ENCODE data around the gene NUP133.

DNA sequence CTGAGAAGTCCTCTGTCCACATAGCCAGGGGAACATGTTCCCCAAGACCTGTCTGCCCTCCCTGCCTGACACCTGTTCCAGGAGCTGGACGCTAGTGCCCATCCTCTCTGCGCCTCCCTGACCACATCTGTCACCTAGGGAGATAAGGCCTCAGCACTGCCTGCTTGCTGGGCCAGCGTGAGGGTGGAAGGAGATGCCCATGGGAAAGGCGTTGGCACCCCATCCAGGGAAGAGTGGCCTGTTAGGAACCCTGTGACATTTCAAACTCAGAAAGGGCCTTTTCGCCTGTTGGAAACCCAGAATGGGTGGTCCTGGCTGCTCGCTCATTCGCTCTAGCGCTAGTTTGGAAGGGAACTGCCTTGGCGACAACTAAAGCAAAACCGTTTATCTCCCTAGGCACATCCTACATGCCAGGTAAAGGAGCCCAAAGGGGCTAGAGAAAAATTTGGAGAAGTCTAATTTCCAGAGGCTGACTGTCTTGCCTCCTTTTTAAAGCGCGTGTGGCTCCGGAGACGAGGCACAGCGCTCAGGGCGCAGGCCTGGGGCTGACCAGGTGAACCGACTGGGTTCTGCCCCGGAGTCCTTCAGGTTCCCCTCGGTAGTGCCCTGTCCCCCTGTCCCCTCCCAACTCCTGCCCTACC lies 74.7 kb downstream of the NUP133 start:
- no peak for TF ChIP-seq CTCF (IDR thresholded peaks at IDR 0.05; ENCODE audit: low read depth, low read length, missing input control)
- TF ChIP-seq ATF3 (IDR thresholded peaks at IDR 0.05): no peak

All from liver (tissue), 3 donors.